T-helper 2 cell treated with Interferon-gamma antibody and Interleukin-4, amounts not matched to agents 5 μg/mL and 100 μg/mL, for 36 hours (primary cell): Measurements from ENCODE around the gene VWA8.
"Not testable (repeated sequence)": the region's sequence is repeated elsewhere in the genome, so short reads cannot be mapped to it uniquely, and the experiment has no call there.

ENCODE experiments used
- DNase-seq: peaks from one replicate; pipeline ENCODE4 v3.0.0; 2021; ENCODE audit warnings: low spot score
- H3K27ac Mint-ChIP-seq: one replicate; pipeline ENCODE4 v1.8.0; 2021; ENCODE audit warnings: mild to moderate bottlenecking, mixed read lengths
- H3K27me3 Mint-ChIP-seq: one replicate; pipeline ENCODE4 v1.8.0; 2021; ENCODE audit warnings: low read depth, mixed read lengths
- H3K36me3 Mint-ChIP-seq: one replicate; pipeline ENCODE4 v1.8.0; 2021; ENCODE audit warnings: low read depth, mixed read lengths
- H3K4me1 Mint-ChIP-seq: one replicate; pipeline ENCODE4 v1.8.0; 2021; ENCODE audit warnings: low read depth, mixed read lengths
- H3K4me3 Mint-ChIP-seq: one replicate; pipeline ENCODE4 v1.8.0; 2022; ENCODE audit warnings: mild to moderate bottlenecking, moderate library complexity, mixed read lengths
- H3K9me3 Mint-ChIP-seq: one replicate; pipeline ENCODE4 v1.8.0; 2021; ENCODE audit warnings: mixed read lengths

Gene VWA8

GRCh38 chr13:41774605-41775218 lies 186.2 kb downstream of the VWA8 start:
- Mint-ChIP-seq H3K27ac (no peak overlapping the region), H3K4me1 (peaks cover 2% of the 10 kb centered on the region), H3K4me3 (no peak overlapping the region), H3K27me3 (no peaks in the 10 kb centered on the region), H3K9me3 (no peaks in the 10 kb centered on the region), H3K36me3 (peaks cover 5% of the 10 kb centered on the region)
- DNase-seq = no peak

- H3K27ac Mint-ChIP-seq = no peak overlapping the region
- DNase-seq = no peak
- H3K27me3 Mint-ChIP-seq = no peaks in the 10 kb centered on the region
- no peak overlapping the region for H3K4me3 Mint-ChIP-seq
- H3K9me3 Mint-ChIP-seq = no peaks in the 10 kb centered on the region
- H3K36me3 Mint-ChIP-seq = peaks cover 6% of the 10 kb centered on the region
- peaks cover 14% of the 10 kb centered on the region for H3K4me1 Mint-ChIP-seq
Observed at GRCh38 chr13:41767801-41768200, 193.1 kb downstream of the VWA8 start.

GRCh38 chr13:41766439-41766838 lies 194.5 kb downstream of the VWA8 start:
- no peak overlapping the region for H3K4me3 Mint-ChIP-seq
- no peak overlapping the region for H3K27ac Mint-ChIP-seq
- DNase-seq = no peak
- H3K9me3 Mint-ChIP-seq = no peaks in the 10 kb centered on the region
- H3K36me3 Mint-ChIP-seq = peaks cover 6% of the 10 kb centered on the region
- H3K27me3 Mint-ChIP-seq = no peaks in the 10 kb centered on the region
- H3K4me1 Mint-ChIP-seq = peaks cover 13% of the 10 kb centered on the region

- H3K4me3 Mint-ChIP-seq = no peak overlapping the region
Observed at GRCh38 chr13:41765813-41766212, 195.1 kb downstream of the VWA8 start.

GRCh38 chr13:41765020-41765419 lies 195.9 kb downstream of the VWA8 start:
- DNase-seq = no peak
- H3K4me3 Mint-ChIP-seq = peak overlapping the region; percentile 38
- no peak overlapping the region for H3K27ac Mint-ChIP-seq
- H3K36me3 Mint-ChIP-seq = peaks cover 7% of the 10 kb centered on the region
- peaks cover 13% of the 10 kb centered on the region for H3K4me1 Mint-ChIP-seq
- H3K27me3 Mint-ChIP-seq = no peaks in the 10 kb centered on the region
- H3K9me3 Mint-ChIP-seq = no peaks in the 10 kb centered on the region

More at GRCh38 chr13:41765813-41766212, 195.1 kb downstream of the VWA8 start:
- H3K4me1 Mint-ChIP-seq = peaks cover 13% of the 10 kb centered on the region
- DNase-seq = no peak
- H3K36me3 Mint-ChIP-seq = peaks cover 6% of the 10 kb centered on the region
- H3K9me3 Mint-ChIP-seq = no peaks in the 10 kb centered on the region
- no peak overlapping the region for H3K27ac Mint-ChIP-seq
- no peaks in the 10 kb centered on the region for H3K27me3 Mint-ChIP-seq

- H3K4me3 Mint-ChIP-seq = peak overlapping the region; percentile 38
Observed at GRCh38 chr13:41764558-41764957, 196.4 kb downstream of the VWA8 start.

GRCh38 chr13:41763782-41764181 lies 197.1 kb downstream of the VWA8 start:
- peak overlapping the region; percentile 6 for H3K27ac Mint-ChIP-seq
- no peak for DNase-seq
- peaks cover 10% of the 10 kb centered on the region for H3K36me3 Mint-ChIP-seq
- H3K4me1 Mint-ChIP-seq = peaks cover 13% of the 10 kb centered on the region
- H3K9me3 Mint-ChIP-seq = no peaks in the 10 kb centered on the region
- H3K27me3 Mint-ChIP-seq = no peaks in the 10 kb centered on the region
- peak overlapping the region; percentile 0 for H3K4me3 Mint-ChIP-seq

More at GRCh38 chr13:41764558-41764957, 196.4 kb downstream of the VWA8 start:
- Mint-ChIP-seq H3K9me3 (no peaks in the 10 kb centered on the region), H3K36me3 (peaks cover 8% of the 10 kb centered on the region), H3K27me3 (no peaks in the 10 kb centered on the region), H3K27ac (no peak overlapping the region), H3K4me1 (peaks cover 13% of the 10 kb centered on the region)
- no peak for DNase-seq

GRCh38 chr13:41762796-41763195 lies 198.1 kb downstream of the VWA8 start:
- DNase-seq = no peak
- Mint-ChIP-seq H3K9me3 (no peaks in the 10 kb centered on the region), H3K27me3 (no peaks in the 10 kb centered on the region), H3K4me3 (no peak overlapping the region), H3K4me1 (peaks cover 13% of the 10 kb centered on the region), H3K27ac (no peak overlapping the region), H3K36me3 (peaks cover 10% of the 10 kb centered on the region)

- Mint-ChIP-seq H3K27ac (no peak overlapping the region), H3K4me1 (no peaks in the 10 kb centered on the region), H3K4me3 (no peak overlapping the region), H3K9me3 (peaks cover 5% of the 10 kb centered on the region), H3K27me3 (no peaks in the 10 kb centered on the region), H3K36me3 (peaks cover 15% of the 10 kb centered on the region)
- no peak for DNase-seq
Observed at GRCh38 chr13:41756198-41756880, 204.6 kb downstream of the VWA8 start.

GRCh38 chr13:41751734-41752445 lies 209.0 kb downstream of the VWA8 start:
- peaks cover 16% of the 10 kb centered on the region for H3K9me3 Mint-ChIP-seq
- DNase-seq = no peak
- no peaks in the 10 kb centered on the region for H3K4me1 Mint-ChIP-seq
- H3K27me3 Mint-ChIP-seq = no peaks in the 10 kb centered on the region
- no peak overlapping the region for H3K27ac Mint-ChIP-seq
- no peak overlapping the region for H3K4me3 Mint-ChIP-seq
- H3K36me3 Mint-ChIP-seq = peaks cover 36% of the 10 kb centered on the region

- H3K27me3 Mint-ChIP-seq = no peaks in the 10 kb centered on the region
- peaks cover 3% of the 10 kb centered on the region for H3K4me1 Mint-ChIP-seq
- H3K36me3 Mint-ChIP-seq = peaks cover 41% of the 10 kb centered on the region
- no peak for DNase-seq
- H3K9me3 Mint-ChIP-seq = peaks cover 20% of the 10 kb centered on the region
- H3K4me3 Mint-ChIP-seq = no peak overlapping the region
- H3K27ac Mint-ChIP-seq = no peak overlapping the region
Observed at GRCh38 chr13:41751277-41751676, 209.6 kb downstream of the VWA8 start.

- peaks cover 20% of the 10 kb centered on the region for H3K9me3 Mint-ChIP-seq
- H3K4me1 Mint-ChIP-seq = peaks cover 4% of the 10 kb centered on the region
- no peak overlapping the region for H3K4me3 Mint-ChIP-seq
- H3K27ac Mint-ChIP-seq = no peak overlapping the region
- DNase-seq = no peak
- H3K36me3 Mint-ChIP-seq = peaks cover 37% of the 10 kb centered on the region
- no peaks in the 10 kb centered on the region for H3K27me3 Mint-ChIP-seq
Observed at GRCh38 chr13:41746259-41746658, 214.7 kb downstream of the VWA8 start.

GRCh38 chr13:41745496-41745895 lies 215.4 kb downstream of the VWA8 start:
- not testable (repeated sequence) for H3K27ac Mint-ChIP-seq, H3K4me3 Mint-ChIP-seq, H3K4me1 Mint-ChIP-seq, DNase-seq, H3K27me3 Mint-ChIP-seq
- Mint-ChIP-seq H3K36me3 (peaks cover 37% of the 10 kb centered on the region), H3K9me3 (peaks cover 20% of the 10 kb centered on the region)

- no peak for DNase-seq
- peaks cover 10% of the 10 kb centered on the region for H3K9me3 Mint-ChIP-seq
- H3K4me1 Mint-ChIP-seq = peaks cover 4% of the 10 kb centered on the region
- H3K4me3 Mint-ChIP-seq = no peak overlapping the region
- peaks cover 15% of the 10 kb centered on the region for H3K36me3 Mint-ChIP-seq
- H3K27me3 Mint-ChIP-seq = no peaks in the 10 kb centered on the region
- no peak overlapping the region for H3K27ac Mint-ChIP-seq
Observed at GRCh38 chr13:41742917-41743552, 217.9 kb downstream of the VWA8 start.
